Peyer's patch (tissue), 4 donors: ENCODE measurements around the gene FGFR4. TPM values are rescaled to one million over a fixed set of nuclear protein-coding genes. Genes with fewer than 3 reads are reported as not detected.

ENCODE experiments used
- DNase-seq, 3 donors: peaks; one replicate each; pipeline ENCODE4 v3.0.0-alpha.2; 2017 to 2019
- H3K27ac ChIP-seq, 4 donors: fragments of 200-600 bp; sonication (generic); one replicate each; pipeline ENCODE4 v1.5.1; 2016 to 2019
- H3K27me3 ChIP-seq, 2 donors: fragments of 200-600 bp; sonication (generic); one replicate each; pipeline ENCODE4 v1.5.1; 2019
- H3K36me3 ChIP-seq, 3 donors: fragments of 200-600 bp; sonication (generic); one replicate each; pipeline ENCODE4 v1.5.1; 2016 to 2019
- H3K4me1 ChIP-seq, 4 donors: fragments of 200-600 bp; sonication (generic); one replicate each; pipeline ENCODE4 v1.5.1; 2016 to 2019
- H3K4me3 ChIP-seq, 4 donors: fragments of 200-600 bp; sonication (generic); 1 replicate in 3 of 4; 2 replicates in 1 of 4; pipeline ENCODE4 v1.5.1; 2016 to 2019; ENCODE audit warnings: mild to moderate bottlenecking in 1 of 4
- H3K9me3 ChIP-seq, 4 donors: fragments of 200-600 bp; sonication (generic); one replicate each; pipeline ENCODE4 v1.5.1; 2016 to 2019; ENCODE audit warnings: mild to moderate bottlenecking in 1 of 4
- CTCF ChIP-seq, 6 experiments: fragments of 450-650 bp in 4 of 6; fragments of 200-600 bp in 2 of 6; sonication (generic) in 1 of 6; IDR thresholded peaks; one replicate each; pipeline ENCODE4 v1.5.1; 2017 to 2019; ENCODE audit warnings: antibody characterized with exemption in 6 of 6, mild to moderate bottlenecking in 3 of 6, moderate library complexity in 1 of 6
- POLR2A ChIP-seq, 2 donors: fragments of 450-650 bp; IDR thresholded peaks; one replicate each; pipeline ENCODE4 v1.5.1; 2017; ENCODE audit warnings: antibody characterized with exemption in 2 of 2, mild to moderate bottlenecking in 2 of 2, moderate library complexity in 2 of 2
- total RNA-seq, 4 donors: library from RNA; depleted of rRNA; stranded (reverse); fragments of >200 nt; gene quantifications; one replicate each; pipeline ENCODE4 v1.1.0, GENCODE V29; 2016

The FGFR4 gene
- 100 to 1,000 TPM in 1 of 4 donors, 10 to 100 TPM in 3; 43.0 to 264 (median 72.3) TPM for total RNA-seq

- H3K27me3 ChIP-seq = no peaks in the 10 kb centered on the region
- peak; percentile 71 to 94 (median 89) for DNase-seq
- H3K4me3 ChIP-seq = peak within 1 kb of the TSS; percentile 47 to 74 (median 64)
- H3K4me1 ChIP-seq = peaks cover 0 to 52% (median 4%) of the 10 kb centered on the region in 4 donors
- no peaks in the 10 kb centered on the region for H3K9me3 ChIP-seq
- peak within 1 kb of the TSS; percentile 49 to 92 (median 74) for H3K27ac ChIP-seq
- TF ChIP-seq CTCF (IDR thresholded peaks at IDR 0.05) = peak in 5 of 6 experiments; percentile 68 to 97 (median 94)
- peak; percentile 49 to 59 for TF ChIP-seq POLR2A (IDR thresholded peaks at IDR 0.05)
- H3K36me3 ChIP-seq = no peaks in the 10 kb centered on the region
Measured at GRCh38 chr5:177086654-177087397, at the start of gene FGFR4. TSS of gene FGFR4 (plus strand) at chr5:177086915. CDS start at chr5:177089603, 2,688 bp downstream.

DNA sequence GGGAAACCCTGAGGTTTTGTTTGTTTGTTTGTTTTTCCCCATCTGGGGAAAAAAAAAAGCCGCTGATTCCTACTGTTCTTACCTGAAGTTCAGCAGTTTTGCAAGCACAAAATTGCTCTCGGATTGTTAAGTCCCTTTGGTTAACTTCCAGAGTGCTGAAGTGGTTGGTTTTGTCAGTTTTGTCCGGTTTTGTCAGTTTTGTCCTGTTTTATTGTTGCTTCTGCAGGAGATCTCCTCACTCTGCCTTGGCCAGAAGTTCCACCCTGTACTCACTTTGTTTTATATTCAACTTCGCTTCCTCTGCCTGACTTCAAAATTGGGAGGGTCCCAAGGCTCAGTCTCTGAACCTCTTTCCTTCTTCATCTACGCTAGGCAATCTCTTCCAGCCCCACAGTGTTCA, 49.8 kb upstream of the FGFR4 start:
- H3K4me1 ChIP-seq = no peaks in the 10 kb centered on the region
- H3K4me3 ChIP-seq = no peak overlapping the region
- H3K9me3 ChIP-seq = no peaks in the 10 kb centered on the region
- DNase-seq = no peak
- H3K27ac ChIP-seq = no peak overlapping the region
- H3K36me3 ChIP-seq = peaks cover 0 to 14% (median 0%) of the 10 kb centered on the region in 3 donors
- no peak for TF ChIP-seq POLR2A (IDR thresholded peaks at IDR 0.05)
- no peak for TF ChIP-seq CTCF (IDR thresholded peaks at IDR 0.05)
- no peaks in the 10 kb centered on the region for H3K27me3 ChIP-seq

- H3K4me3 ChIP-seq = no peak overlapping the region
- H3K27me3 ChIP-seq = no peaks in the 10 kb centered on the region
- TF ChIP-seq CTCF (IDR thresholded peaks at IDR 0.05) (no peak), POLR2A (IDR thresholded peaks at IDR 0.05) (no peak)
- DNase-seq = no peak
- peaks cover 0 to 3% (median 0%) of the 10 kb centered on the region in 4 donors for H3K4me1 ChIP-seq
- peaks cover 0 to 40% (median 0%) of the 10 kb centered on the region in 3 donors for H3K36me3 ChIP-seq
- no peaks in the 10 kb centered on the region for H3K9me3 ChIP-seq
- H3K27ac ChIP-seq = no peak overlapping the region
Measured at GRCh38 chr5:177040814-177041420, 45.8 kb upstream of the FGFR4 start.

GRCh38 chr5:177041936-177042335, 44.8 kb upstream of the FGFR4 start:
- no peak for DNase-seq
- no peaks in the 10 kb centered on the region for H3K27me3 ChIP-seq
- no peak for TF ChIP-seq CTCF (IDR thresholded peaks at IDR 0.05)
- TF ChIP-seq POLR2A (IDR thresholded peaks at IDR 0.05) = no peak
- H3K27ac ChIP-seq = no peak overlapping the region
- peaks cover 0 to 3% (median 0%) of the 10 kb centered on the region in 4 donors for H3K4me1 ChIP-seq
- peaks cover 0 to 40% (median 0%) of the 10 kb centered on the region in 3 donors for H3K36me3 ChIP-seq
- H3K9me3 ChIP-seq = no peaks in the 10 kb centered on the region
- H3K4me3 ChIP-seq = no peak overlapping the region

- TF ChIP-seq POLR2A (IDR thresholded peaks at IDR 0.05) (no peak), CTCF (IDR thresholded peaks at IDR 0.05) (no peak)
- no peak overlapping the region for H3K4me3 ChIP-seq
- H3K36me3 ChIP-seq = peaks cover 0 to 40% (median 0%) of the 10 kb centered on the region in 3 donors
- no peaks in the 10 kb centered on the region for H3K27me3 ChIP-seq
- peaks cover 0 to 3% (median 0%) of the 10 kb centered on the region in 4 donors for H3K4me1 ChIP-seq
- H3K9me3 ChIP-seq = no peaks in the 10 kb centered on the region
- no peak overlapping the region for H3K27ac ChIP-seq
- no peak for DNase-seq
Measured at GRCh38 chr5:177043114-177043513, 43.6 kb upstream of the FGFR4 start.
